ENCODE results near the gene ZNF74.
"Not testable (repeated sequence)": the region's sequence is repeated elsewhere in the genome, so short reads cannot be mapped to it uniquely, and the experiment has no call there.

Gene ZNF74

GRCh38 chr22:20393705-20394476 is at the start of gene ZNF74:
TSS of gene ZNF74 (plus strand) at chr22:20394151. CDS start at chr22:20394629, 478 bp downstream.
- peak; percentile 80 for DNase-seq

- not testable (repeated sequence) for DNase-seq
Observed at GRCh38 chr22:20346553-20346952, 47.4 kb upstream of the ZNF74 start.

GRCh38 chr22:20352536-20352935 is 41.4 kb upstream of the ZNF74 start:
- DNase-seq, result not testable (repeated sequence)

GRCh38 chr22:20354238-20354975 is 39.5 kb upstream of the ZNF74 start:
- DNase-seq, result no peak

- not testable (repeated sequence) for DNase-seq
Observed at GRCh38 chr22:20355939-20356636, 37.9 kb upstream of the ZNF74 start.

- not testable (repeated sequence) for DNase-seq
Observed at GRCh38 chr22:20356906-20357305, 37.0 kb upstream of the ZNF74 start.

GRCh38 chr22:20357967-20358366 is 36.0 kb upstream of the ZNF74 start:
- not testable (repeated sequence) for DNase-seq

- not testable (repeated sequence) for DNase-seq
Observed at GRCh38 chr22:20358503-20359239, 35.3 kb upstream of the ZNF74 start.

- not testable (repeated sequence) for DNase-seq
Observed at GRCh38 chr22:20360261-20360660, 33.7 kb upstream of the ZNF74 start.

- DNase-seq, result not testable (repeated sequence)
Observed at GRCh38 chr22:20360866-20361751, 32.8 kb upstream of the ZNF74 start.

- DNase-seq, result not testable (repeated sequence)
Observed at GRCh38 chr22:20361752-20362229, 32.2 kb upstream of the ZNF74 start.

GRCh38 chr22:20362403-20362802 is 31.5 kb upstream of the ZNF74 start:
- DNase-seq, result not testable (repeated sequence)

- DNase-seq, result not testable (repeated sequence)
Observed at GRCh38 chr22:20364335-20365260, 29.4 kb upstream of the ZNF74 start.

- DNase-seq, result not testable (repeated sequence)
Observed at GRCh38 chr22:20366841-20367240, 27.1 kb upstream of the ZNF74 start.

GRCh38 chr22:20368875-20369274 is 25.1 kb upstream of the ZNF74 start:
- not testable (repeated sequence) for DNase-seq

- not testable (repeated sequence) for DNase-seq
Observed at GRCh38 chr22:20371687-20372086, 22.3 kb upstream of the ZNF74 start.

GRCh38 chr22:20372406-20372854 is 21.5 kb upstream of the ZNF74 start:
- DNase-seq, result not testable (repeated sequence)

GRCh38 chr22:20373195-20373706 is 20.7 kb upstream of the ZNF74 start:
- DNase-seq, result not testable (repeated sequence)

- not testable (repeated sequence) for DNase-seq
Observed at GRCh38 chr22:20374130-20374529, 19.8 kb upstream of the ZNF74 start.

GRCh38 chr22:20376281-20376680 is 17.7 kb upstream of the ZNF74 start:
- DNase-seq, result not testable (repeated sequence)

Data from kidney glomerular epithelial cell (primary cell).